ENCODE results near the gene CRMP1.

DNA sequence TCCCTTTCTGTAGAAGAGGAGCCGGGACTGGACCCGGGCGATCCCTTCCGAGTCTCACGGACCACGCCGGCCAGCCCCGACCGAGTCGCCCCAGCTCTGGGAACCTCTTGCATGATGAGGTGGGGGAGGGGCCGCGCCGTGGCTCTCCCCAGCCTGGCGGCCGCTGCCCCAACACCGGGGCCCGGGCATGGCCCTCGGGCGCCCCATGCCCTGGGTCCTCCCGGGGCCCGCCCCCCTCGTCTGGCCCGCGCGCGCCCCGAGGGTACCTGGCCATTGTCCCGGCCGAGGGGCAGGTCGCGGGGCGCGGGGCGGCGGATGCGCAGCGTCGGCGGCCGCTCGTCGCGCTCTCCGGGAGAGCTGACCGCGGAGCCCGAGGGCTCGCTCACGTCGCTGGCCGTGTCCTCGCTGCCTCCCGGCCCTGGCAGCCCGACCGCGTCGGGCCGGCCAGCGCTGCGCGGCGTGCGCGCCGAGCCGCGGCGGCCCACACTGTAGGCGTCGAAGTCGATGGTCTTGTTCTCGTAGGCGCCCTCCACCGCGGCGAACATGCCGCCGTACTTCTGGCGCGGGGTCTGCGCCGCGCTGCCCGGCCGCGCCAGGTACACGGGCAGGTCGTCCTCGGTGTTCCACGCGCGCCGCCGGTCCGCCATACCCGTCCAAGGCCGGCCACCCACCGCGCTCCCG lies 423 bp downstream of the CRMP1 start:
- TF ChIP-seq CTCF (IDR thresholded peaks at IDR 0.05) (no peak), POLR2A (IDR thresholded peaks at IDR 0.05) (no peak), POLR2AphosphoS5 (IDR thresholded peaks at IDR 0.05) (no peak), EP300 (IDR thresholded peaks at IDR 0.05) (no peak)
